HG03469 (cell line): ENCODE data around the gene THEM4.

Experiments used
- ATAC-seq: cut with Tn5 transposase; IDR thresholded peaks from one replicate; pipeline ENCODE4 v1.9.1; 2021; ENCODE audit warnings: mild to moderate bottlenecking, moderate library complexity, moderate number of reproducible peaks; ENCODE audit not compliant: unreplicated experiment

The THEM4 gene

DNA sequence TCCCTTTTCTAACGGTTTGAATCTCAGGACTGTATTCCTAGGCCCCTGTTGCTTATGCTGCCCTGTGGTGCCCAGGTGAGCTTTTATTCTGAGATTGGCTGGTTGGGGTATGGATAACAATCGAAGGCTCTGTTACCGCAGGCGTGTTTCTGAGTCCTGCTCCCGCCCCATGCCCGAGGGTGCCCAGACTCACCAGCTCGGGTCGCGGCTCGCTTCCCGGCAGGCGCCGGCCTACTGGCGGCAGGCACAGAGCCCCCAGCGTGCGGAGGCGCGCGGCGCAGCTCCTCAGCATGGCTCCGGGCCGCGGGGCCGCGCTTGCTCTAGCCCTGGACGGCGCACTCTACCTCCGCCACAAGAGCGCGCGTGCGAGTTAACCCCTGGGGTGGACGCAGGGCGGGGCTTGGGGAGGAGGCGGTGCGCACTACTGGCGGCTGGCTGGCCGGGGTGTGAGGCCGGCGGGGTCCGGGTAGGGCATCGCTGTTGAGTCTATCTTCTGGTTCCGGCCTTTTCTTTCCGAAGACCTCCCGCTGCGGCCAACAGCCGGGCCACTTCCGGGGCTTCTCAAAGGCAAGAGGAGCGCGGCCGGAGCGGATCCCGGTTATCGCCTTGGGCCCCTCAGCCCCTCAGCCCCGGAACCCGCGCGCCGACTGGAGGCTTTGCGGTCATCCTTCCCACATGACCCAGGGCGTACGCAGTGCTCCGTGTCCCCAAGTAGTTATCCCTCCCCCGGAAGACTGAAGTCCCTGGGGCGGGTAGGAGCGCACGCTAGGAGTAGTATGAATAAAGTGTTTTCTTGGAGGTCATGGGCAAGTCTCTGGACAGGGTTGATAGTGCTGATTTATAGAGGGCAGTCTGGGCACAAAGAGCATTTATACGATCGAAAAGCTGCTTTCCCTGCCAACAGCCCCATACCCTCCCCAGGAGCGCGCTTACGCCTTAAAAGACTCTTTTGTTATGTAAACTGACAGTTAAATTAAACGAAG lies at the start of gene THEM4:
THEM4 (minus strand) TSS at position 345 of the 983 bp plus-strand sequence; CDS start at position 292, 53 bp downstream.
- ATAC-seq, result peak; percentile 93

DNA sequence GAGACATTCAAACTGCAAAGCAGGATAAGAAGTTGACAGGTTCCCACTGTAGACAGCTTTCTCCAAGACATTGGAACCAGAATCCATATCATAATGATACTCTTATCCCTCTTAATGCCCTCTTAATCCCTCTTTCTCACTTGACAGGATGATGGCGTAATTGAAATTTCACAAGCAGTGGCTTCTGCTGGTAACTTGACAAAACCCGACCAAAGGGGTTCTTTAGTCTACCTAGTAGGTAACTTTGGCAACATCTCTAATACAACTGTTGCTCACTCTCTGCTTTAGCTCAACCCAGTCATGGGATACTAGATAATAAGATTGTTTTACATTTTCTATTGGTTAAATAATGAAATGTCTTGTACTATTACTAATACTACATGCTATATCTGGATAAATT lies 49.6 kb upstream of the THEM4 start:
- no peak for ATAC-seq

DNA sequence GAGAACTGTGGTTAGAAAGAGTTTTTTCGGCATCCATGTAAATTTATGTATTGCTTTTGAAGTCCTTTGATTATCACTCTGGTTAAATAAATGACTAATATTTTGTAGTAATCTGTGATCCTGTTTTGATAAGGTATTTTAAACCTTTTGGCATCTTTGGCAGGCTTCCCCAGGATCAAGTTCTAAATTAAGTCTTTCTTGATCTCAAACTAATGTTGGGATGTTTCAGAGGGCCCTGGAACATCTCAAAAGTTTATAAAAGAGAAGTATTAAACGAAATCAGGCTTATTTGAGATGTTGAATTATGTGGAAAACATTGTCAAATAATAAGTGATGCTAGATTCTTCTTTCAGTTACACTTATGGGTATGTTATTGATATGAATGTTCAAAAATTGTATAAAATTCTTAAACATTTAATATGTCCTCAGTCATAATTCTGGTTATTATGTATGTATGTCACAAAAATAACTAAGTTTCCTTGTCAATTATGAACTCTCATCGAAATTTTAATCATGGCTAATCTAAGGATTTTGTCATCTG lies 47.7 kb upstream of the THEM4 start:
- ATAC-seq, result no peak

DNA sequence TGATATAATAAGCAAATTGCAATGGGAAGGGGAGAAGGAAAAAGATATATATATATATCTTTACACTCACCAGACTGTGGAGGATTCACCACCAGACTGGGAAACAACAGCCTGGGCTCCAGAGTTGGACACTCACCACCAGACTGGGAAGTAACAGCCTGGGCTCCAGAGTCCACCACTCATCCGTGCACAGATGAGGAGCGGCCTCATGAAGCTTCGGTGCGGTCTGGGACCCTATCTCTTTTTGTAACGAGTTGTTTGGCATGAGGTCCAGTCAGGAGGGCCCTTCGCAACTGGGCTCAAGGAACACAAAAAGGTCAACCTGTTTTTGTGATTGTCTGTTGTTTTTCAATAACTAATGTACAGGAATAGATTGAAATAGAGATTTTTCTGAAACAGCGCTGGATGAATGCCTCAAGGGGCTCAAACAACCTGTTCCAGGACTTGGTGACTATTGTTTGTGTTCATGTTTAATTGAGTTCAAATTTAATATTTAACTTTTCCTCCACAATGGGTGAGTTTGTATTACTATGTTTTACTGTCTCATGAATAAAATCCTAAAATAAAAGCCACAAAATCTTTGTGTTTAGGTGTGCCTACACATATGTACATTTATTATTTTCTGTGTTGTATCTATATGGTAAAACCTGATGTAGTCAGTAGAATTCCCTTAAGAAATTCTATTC lies 44.2 kb upstream of the THEM4 start:
- ATAC-seq, result no peak

DNA sequence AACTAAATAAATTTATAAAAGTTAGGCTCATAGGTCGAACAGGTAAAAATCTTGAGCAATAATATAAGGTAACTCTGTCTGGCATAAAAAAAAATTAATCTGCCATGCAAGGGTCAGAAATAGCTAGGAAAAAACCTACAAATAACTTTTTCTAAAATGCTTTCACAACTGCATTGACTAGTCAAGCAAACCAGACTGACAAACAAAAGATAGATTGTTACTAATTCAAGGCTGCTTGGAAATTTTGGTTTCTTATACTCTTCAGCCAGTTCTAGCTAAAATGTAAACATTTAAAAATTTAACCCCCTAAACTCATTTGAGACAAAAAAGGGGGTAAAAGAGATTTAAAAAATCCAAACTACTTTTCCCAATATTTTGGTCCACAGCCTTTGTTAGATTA lies 43.5 kb upstream of the THEM4 start:
- ATAC-seq, result no peak

DNA sequence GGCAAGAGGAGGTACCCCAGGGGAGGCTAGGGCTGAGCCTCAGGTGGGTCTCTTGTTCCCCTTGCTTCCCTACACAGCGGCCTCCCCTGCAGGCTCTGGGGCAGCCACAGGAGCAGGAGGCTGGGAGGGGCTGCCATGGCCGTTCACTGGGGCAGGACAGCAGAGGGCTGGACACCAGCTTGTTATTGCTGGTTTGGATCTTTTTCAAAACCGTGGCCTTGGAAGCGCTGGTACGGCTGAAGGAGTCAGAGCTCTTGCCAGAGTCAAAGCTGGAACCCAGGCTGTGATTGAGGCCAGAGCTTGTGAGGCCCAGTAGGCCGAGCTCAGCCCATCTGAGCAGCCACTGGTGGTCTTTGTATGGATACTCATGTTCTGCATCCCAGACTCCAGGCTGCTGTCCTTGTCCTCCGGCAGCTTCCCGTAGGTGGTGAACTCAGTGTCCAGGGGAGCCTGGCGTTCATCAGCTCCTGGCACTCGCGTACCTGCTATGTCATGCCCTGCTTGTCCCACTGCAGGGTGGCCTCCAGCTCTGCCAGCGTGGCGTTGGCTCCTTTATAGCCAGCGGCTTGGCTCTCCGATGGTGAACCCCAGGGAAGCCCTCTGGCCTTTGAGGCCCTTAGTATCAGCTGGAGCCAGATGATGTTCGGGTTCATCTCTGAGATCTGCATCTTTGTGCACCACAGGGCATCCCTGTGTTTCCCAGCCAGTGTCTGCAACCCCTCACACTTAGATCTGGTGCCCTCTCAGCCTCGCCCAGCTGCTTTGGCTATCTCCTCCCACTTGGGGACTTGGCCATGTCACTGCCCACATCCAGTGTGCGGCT lies 40.3 kb upstream of the THEM4 start:
- no peak for ATAC-seq

DNA sequence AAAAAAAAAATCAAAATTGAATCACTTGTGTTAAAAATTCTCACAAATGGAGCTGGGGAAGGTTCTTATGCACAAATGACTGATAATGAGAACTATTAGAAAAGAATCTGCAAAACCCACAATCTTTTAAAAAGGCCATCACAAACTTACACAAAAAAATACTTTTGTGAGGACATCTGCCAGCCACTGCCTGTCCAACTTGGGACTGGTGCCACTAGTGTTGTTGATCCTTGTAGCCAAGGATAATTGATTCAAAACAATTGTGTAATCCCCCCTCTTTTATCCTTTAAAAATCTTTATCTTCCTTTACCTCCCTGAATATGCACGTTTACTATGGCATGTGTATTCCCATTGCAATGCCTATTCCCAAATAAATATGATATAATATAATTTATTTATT lies 39.2 kb upstream of the THEM4 start:
- ATAC-seq, result no peak

DNA sequence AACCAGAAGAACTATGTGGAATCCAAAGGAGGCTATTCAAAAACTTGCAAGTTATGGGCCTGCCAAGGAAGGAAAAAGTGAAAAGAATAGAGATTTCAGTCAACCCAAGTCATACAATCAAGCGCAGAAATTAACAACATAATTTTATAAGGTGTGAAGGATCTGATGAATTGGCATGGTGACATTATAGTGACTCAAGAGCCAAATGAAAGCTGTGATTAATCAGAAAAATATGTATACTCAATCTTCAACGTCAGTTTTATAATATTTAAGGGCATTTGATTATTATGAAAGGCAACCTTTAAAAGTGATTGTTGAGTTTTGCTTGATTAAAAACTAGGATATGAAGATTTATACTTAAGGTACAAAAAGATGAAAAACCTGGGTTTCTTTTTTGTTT lies 37.8 kb upstream of the THEM4 start:
- ATAC-seq, result no peak

DNA sequence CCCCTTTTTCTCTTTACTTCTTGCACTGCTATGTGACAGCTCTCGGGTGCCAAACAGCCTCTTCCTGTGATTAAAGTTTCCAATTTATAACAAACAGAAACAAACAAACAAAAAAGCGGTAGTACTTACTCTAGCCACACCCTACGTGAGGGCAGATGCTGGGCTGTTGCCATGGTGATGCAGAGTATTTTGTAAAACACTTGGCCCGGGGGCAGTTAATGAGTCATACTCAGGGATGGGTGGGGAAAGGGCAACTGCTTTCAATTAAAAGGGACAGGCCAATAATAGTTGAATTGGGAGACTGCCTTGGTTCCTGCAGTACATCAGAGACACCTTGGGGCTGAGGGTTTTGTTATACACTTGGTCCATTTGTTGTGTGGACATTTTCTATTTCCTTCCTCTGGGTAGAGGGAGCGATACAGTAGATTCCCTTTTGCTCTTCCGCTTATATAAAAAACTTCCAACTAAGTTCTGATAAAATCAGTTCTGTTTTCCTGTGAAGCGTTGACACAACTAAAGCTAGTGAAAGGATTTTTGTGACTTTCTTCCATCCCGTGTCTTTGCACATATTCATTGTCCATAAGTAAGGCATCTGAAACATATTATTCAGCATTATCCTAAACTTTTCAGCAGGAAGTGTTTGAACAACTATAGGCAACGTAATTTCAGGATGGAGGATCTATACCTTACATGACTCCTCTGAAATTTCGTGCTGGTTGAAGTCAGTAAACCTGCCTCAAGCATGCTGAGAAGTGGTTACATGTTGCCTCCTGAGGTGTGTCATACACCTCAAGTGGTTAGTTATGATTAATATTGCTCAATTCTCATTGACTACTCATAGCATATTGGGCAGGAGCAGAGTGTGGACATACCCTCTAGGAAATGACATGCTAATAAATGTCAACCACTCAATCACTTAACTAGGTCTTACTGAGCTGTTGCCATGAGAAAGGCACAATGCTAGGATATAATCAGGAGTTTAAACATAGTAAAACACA lies 36.7 kb upstream of the THEM4 start:
- ATAC-seq, result no peak

DNA sequence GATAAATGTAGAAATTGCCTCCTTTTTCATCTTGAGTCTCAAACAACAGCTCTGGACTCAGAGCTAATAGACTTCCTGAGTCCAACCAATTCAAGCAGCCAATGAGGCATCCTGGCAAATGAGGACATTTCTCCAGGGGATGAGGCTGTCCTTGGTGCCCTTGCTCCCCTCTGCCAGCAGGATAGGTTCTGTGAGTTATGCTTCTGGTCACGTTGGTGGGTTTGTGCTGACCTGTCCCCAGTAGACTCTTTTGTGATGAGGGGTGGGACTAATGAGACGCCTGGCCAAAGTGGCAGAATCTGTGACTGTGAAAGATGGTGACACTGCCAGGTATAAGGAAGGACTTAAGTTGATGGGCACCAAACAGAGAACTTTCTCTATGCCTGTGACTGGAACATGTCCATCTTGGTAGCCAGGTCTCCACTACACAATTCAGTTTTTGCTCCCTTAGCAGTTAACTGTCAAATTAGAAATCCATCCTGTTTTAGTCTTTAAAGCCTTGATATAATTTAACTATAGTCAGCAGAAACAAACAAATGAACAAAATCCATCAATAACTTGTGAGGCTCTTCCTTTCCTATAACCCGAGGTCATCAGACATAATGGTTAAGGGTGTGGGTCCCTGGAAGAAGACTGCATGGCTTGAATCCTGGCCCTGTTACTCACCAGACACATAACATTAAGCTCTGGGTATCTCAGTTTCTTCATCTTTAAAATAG lies 35.7 kb upstream of the THEM4 start:
- ATAC-seq, result no peak

DNA sequence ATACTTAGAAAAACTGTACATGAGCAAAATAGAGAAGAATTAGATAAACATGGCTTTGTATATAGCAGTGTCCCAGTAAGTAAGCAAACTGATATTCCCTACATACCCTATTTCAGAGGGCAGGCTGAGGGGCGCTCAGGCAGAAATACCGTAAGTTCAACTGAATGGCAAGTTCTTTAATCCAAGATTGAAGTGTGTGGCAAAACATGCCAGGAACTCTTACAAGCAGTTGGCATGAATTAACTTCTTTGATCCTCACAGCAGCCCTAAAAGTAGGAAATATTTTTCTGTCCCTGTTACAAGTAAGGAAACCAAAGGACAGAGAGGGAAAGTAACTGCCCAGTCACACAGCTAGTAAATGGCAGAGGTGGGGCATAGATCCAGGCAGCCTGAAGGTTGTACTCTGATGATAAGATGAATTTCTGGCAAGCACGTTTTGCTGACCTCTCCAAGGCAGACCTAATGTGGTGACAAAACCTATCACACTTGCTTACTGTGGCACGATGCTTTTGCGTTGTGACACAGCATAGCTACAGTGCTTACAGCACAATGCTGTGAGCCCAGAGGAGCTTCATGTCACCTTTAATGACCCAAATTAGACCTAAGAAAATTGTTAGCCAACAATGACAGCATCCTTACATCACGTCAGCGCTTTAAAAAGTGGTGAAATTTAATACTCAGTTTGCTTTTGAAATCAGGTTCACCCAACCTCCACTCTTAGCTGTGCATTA lies 35.0 kb upstream of the THEM4 start:
- ATAC-seq, result no peak

DNA sequence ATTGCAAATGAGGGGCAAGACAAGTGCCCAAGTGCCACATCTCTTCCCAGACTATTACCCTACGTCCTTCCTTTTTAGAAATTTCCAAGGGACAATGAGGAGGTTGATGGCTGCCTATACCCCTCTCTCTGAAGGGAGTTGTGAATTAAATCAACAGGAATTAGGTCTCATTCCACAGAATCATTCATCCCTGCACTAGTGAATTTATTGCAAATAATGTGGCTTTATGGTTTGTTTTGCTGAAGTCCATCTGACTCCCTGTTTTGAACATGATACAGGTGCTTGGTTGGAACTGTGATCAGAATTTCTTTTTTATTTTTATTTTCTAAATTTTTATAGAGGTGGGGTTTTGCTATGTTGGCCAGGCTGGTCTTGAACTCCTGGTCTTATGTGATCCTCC lies 34.3 kb upstream of the THEM4 start:
- no peak for ATAC-seq

DNA sequence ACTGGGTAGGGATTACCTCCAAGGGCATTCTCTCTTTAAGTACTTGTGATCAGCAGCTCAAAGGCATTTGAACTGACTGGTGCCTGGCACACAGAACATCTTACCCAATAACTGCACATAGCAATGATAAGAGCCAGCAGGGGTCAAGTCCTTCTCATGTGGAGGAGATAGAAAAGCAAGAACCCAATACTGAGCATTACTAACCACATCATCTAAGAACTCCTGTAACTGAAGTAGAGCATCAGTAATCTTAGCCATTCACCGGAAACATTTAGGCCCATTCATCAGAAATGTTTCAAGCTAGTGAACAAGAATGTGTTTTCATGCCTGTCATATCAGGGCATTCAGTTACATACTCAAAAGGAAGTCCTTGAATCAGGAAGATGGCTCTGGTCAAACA lies 33.6 kb upstream of the THEM4 start:
- no peak for ATAC-seq

DNA sequence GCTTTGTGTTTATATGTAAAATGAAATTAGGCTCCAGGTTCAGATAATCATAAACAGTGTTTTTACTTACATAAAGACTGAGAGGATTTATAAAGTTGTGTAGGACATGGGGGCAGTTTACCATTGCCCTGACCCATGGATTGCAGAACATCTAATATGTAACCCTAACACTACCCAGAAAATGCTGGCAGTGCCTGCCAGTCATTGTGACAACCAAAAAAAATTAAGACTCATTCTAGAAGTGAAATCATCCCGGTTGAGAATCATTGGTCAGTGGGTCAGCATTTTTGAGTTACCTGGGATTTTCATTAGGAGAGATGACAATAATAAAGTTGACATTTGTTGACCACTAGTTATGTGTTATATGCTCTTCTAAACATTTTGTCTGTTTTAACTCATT lies 31.2 kb upstream of the THEM4 start:
- no peak for ATAC-seq

DNA sequence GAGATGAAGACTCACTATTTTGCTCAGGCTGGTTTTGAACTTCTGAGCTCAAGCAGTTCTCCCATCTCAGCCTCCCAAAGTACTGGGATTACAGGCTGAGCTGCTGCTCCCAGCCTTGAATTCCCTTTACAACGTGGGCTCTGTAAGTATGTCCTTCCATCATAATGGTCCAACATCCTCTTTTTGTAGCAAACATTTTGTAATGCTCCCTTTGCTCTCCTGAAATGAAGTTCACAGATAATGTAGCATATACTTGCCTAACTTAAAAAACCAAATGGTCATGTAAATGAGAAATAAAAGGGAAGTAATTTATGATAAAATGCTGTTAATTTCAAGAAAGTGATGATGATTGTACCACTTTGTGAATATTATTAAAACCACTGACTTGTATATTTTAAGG lies 30.5 kb upstream of the THEM4 start:
- no peak for ATAC-seq

DNA sequence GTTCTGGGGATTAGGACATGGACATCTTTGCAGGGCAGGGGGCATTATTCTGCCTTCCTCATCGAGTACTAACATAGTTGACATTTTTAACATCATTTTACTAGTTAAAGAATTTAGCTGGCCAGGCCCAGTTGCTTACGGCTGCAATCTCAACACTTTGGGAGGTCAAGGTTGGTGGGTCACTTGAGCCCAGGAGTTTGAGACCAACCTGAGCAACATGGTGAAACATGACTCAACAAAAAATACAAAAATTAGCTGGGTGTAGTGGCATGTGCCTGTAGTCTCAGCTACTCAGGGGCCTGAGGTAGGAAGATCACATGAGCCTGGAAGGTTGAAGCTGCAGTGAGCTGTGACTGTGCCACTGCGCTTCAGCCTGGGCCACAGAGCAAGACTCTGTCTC lies 29.8 kb upstream of the THEM4 start:
- ATAC-seq, result no peak

DNA sequence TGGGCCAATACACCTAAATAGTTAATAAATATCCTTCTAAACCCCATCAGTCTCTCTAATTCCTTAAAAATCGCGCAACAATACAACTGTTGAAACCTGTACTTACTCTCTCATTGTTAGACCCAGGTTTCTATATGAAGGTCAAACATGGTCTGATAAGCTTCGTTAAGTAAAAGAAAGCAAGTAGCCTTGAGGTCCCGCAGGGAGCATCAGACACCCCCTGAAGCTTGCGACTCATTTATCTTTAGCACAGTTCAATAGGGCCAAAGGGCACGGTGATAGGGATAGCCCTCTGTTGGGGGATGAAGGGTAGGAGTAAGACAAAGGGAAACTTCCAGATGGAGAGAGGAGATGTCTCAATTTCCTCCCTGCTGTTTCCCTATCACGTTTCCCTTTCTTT lies 27.3 kb upstream of the THEM4 start:
- ATAC-seq, result no peak

DNA sequence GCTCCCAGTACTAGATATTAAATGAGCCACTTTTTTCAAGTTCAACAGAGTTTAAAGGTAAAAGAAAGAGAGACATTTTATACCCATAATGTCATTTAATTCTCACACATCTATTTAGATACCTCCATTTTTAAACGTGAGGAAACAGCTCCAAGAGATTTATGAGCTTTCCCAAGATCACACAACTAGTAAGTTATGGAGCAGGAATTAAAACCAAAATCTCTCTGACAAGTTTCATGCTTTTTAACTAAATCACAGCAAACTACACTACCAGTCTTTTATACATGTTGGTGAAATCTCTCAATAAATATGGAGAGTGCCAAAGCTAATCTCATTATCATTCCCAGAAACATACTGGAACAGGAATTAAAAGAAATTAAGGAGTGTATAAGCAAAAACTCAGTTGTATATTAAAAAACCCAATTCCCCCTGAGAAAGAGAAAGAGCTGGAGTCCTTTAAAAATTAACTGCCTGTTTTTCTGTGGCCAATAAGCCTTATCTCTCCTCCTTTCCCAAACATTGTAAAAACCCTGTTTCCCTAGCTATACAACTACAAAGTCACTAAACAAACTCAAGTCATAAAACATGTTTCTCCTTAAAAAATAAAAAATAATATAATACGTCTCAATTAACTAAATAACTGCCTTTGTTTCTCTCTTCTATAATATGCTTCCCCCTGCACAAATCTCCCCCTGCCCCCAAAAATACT lies 26.7 kb upstream of the THEM4 start:
- no peak for ATAC-seq
